ENCODE measurements around the gene SLC25A17.
"Not testable (repeated sequence)": the region's sequence is repeated elsewhere in the genome, so short reads cannot be mapped to it uniquely, and the experiment has no call there.

SLC25A17 gene, protein sequence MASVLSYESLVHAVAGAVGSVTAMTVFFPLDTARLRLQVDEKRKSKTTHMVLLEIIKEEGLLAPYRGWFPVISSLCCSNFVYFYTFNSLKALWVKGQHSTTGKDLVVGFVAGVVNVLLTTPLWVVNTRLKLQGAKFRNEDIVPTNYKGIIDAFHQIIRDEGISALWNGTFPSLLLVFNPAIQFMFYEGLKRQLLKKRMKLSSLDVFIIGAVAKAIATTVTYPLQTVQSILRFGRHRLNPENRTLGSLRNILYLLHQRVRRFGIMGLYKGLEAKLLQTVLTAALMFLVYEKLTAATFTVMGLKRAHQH

DNA sequence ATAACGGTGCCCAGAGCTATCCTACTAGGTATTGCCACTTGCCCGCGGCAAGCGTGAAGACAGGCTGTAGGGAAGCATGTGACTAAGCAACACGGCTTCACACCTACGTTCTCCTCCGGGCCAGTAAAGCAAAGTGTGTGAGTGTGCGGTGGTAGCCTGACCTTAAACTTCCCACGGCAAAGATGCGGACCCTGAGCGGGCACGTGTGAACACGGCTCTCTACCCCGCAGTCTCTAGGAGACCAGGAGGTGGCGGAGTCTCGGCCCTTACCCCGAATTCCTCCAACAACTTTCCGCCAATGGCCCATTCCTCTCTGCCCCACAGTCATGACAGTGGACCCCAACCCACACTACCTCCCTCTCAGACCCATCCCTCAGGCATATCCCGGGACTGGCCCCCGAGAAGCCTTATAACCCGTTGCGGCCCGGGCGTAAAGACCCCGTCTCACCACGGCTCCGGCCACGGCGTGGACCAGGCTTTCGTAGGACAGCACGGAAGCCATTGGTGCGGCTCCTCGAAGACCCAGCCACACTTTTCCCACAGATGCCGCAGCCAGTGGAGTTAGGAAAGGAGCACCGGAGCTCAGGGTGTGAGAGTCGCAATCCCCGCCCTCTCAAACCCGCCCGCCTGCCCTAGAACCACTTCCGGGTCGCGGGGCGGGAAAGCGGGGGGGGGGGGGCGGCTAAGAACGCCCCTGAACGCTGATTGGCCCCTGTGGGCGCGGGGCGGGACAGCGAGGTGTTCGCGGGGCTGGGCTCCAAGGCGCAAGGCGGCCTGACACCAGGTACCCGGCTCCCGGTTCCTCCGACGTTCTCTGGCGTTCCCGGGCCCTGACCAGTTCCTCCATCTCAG, at the start of gene SLC25A17:
TSS of gene SLC25A17 (minus strand) at position 600 of the 852 bp plus-strand sequence. CDS start at position 502, 98 bp downstream.
- no peaks in the 10 kb centered on the region for H3K36me3 ChIP-seq (ENCODE audit: control insufficient read depth, insufficient read depth, low read length)
- H3K27ac ChIP-seq (ENCODE audit: low read depth, low read length): peak within 1 kb of the TSS; percentile 79
- H3K4me3 ChIP-seq (ENCODE audit: low read length): peak within 1 kb of the TSS; percentile 99
- H3K27me3 ChIP-seq (ENCODE audit: control insufficient read depth, insufficient read depth, low read length): no peaks in the 10 kb centered on the region
- peak within 1 kb of the TSS; percentile 92 for H3K9ac ChIP-seq (ENCODE audit: low read length)
- H3K4me1 ChIP-seq (ENCODE audit: control insufficient read depth, insufficient read depth, low read length): peaks cover 15% of the 10 kb centered on the region

DNA sequence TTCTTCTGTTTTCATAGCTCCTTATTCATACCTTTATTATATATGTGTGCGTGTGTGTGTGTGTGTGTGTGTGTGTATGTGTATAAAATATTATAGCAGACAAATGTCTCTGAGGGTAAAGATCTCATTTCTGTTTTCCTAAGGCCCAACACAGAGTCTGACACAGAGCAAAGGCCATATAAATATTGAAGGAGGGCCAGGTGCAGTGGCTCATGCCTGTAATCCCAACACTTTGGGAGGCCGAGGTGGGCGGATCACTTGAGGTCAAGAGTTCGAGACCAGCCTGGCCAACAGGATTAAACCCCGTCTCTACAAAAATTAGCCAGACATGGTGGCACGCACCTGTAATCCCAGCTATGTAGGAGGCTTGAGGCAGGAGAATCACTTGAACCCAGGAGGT, 49.2 kb upstream of the SLC25A17 start:
- H3K4me3 ChIP-seq (ENCODE audit: low read length); H3K27ac ChIP-seq (ENCODE audit: low read depth, low read length); H3K9ac ChIP-seq (ENCODE audit: low read length); H3K27me3 ChIP-seq (ENCODE audit: control insufficient read depth, insufficient read depth, low read length); H3K36me3 ChIP-seq (ENCODE audit: control insufficient read depth, insufficient read depth, low read length); H3K4me1 ChIP-seq (ENCODE audit: control insufficient read depth, insufficient read depth, low read length): not testable (repeated sequence)

DNA sequence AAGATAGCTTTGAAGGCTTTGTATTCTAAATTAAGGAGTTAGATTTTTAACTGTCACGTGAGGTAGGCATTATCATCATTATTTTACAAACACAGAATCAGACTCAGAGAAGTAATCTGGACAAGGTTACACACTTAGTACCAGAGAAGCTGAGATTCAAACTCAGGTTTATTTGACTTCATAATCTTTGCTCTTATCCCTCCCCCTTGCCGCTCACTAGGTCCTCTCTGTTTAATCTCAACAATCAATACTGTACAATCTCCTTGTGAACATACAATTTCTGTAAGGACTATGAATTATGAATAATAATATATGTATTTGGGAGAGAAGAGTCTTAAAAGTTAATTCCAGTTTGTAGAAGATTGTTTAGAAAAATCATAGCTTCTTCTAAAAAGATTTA, 48.0 kb upstream of the SLC25A17 start:
- Histone ChIP-seq H3K9ac (ENCODE audit: low read length) (no peak overlapping the region), H3K4me1 (ENCODE audit: control insufficient read depth, insufficient read depth, low read length) (no peaks in the 10 kb centered on the region), H3K36me3 (ENCODE audit: control insufficient read depth, insufficient read depth, low read length) (peaks cover 2% of the 10 kb centered on the region), H3K4me3 (ENCODE audit: low read length) (no peak overlapping the region), H3K27me3 (ENCODE audit: control insufficient read depth, insufficient read depth, low read length) (no peaks in the 10 kb centered on the region), H3K27ac (ENCODE audit: low read depth, low read length) (no peak overlapping the region)

DNA sequence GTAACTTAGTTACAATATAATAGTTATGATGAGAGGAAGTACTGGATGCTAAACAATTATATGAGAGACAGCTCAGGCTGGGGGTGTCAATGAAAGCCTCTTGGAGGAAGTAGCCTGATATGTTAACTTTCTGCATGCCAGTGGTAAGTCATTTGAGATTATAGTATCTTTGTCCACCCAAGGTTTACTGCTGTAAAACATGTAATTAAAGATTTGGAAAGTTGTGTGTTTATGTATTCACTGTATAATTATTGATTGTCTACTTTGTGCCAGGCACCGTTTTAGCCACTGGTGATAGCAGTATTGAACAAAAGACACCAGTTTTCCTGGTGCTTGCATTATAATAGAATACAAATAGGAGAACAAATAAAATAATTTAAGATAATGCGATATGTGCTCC, 43.4 kb upstream of the SLC25A17 start:
- Histone ChIP-seq H3K9ac (ENCODE audit: low read length) (no peak overlapping the region), H3K27me3 (ENCODE audit: control insufficient read depth, insufficient read depth, low read length) (no peaks in the 10 kb centered on the region), H3K4me1 (ENCODE audit: control insufficient read depth, insufficient read depth, low read length) (peaks cover 3% of the 10 kb centered on the region), H3K4me3 (ENCODE audit: low read length) (no peak overlapping the region), H3K27ac (ENCODE audit: low read depth, low read length) (no peak overlapping the region), H3K36me3 (ENCODE audit: control insufficient read depth, insufficient read depth, low read length) (peaks cover 2% of the 10 kb centered on the region)

DNA sequence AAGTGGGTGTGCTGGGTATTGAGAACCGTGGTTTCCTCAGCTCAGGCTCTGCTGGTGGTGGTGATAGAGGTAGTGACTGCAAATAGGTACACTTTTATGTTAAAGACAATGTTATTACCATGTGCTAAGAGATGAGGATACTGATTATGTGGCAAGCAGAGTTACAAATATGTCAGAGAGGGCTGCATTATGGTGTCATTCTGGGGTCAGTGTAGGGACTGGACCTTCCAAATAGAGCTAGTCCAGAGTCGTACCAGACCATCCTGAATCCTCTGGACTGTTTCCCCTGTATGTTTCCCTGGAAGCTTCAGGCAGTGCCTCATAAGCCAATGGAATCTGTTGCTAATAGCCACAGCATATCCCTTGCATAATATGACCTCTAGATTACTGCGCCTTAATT, 42.9 kb upstream of the SLC25A17 start, which contains the start of gene DNAJB7:
TSS of gene DNAJB7 (minus strand) at position 101 of the 400 bp plus-strand sequence. CDS start 119 bp downstream, outside the sequence.
- no peak within 1 kb of the TSS for H3K9ac ChIP-seq (ENCODE audit: low read length)
- H3K27ac ChIP-seq (ENCODE audit: low read depth, low read length): no peak within 1 kb of the TSS
- H3K27me3 ChIP-seq (ENCODE audit: control insufficient read depth, insufficient read depth, low read length): no peaks in the 10 kb centered on the region
- H3K4me1 ChIP-seq (ENCODE audit: control insufficient read depth, insufficient read depth, low read length): peaks cover 3% of the 10 kb centered on the region
- no peak within 1 kb of the TSS for H3K4me3 ChIP-seq (ENCODE audit: low read length)
- peaks cover 2% of the 10 kb centered on the region for H3K36me3 ChIP-seq (ENCODE audit: control insufficient read depth, insufficient read depth, low read length)

DNA sequence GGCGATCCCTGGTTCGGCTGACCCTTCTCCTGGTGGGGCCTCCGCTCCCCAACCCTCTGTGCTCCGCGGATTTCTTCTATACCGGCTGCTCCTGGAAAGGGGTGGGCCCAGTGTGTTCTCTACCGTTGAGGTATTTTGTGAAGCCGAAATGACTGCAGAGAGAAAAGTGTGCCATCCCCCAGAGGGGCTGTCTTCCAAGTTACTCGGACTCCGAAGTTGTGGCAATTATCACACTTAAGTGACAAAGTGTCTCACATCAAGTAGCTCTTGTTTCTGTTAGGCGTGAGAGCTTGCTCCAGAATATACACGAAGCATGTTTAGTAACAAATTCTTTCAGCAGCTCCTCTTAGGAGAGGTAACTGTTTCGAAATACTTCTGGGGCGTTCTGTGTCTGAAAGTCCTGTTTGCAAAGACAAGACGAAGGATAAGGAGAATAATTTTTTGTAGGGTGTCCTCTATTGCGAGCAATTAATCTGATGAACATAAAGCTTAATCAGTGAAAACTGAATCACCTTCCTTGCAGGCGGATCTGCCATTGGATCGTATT, 38.2 kb upstream of the SLC25A17 start:
- peak overlapping the region; percentile 99 for H3K4me3 ChIP-seq (ENCODE audit: low read length)
- peak overlapping the region; percentile 94 for H3K27ac ChIP-seq (ENCODE audit: low read depth, low read length)
- H3K36me3 ChIP-seq (ENCODE audit: control insufficient read depth, insufficient read depth, low read length): peaks cover 2% of the 10 kb centered on the region
- peaks cover 23% of the 10 kb centered on the region for H3K4me1 ChIP-seq (ENCODE audit: control insufficient read depth, insufficient read depth, low read length)
- no peaks in the 10 kb centered on the region for H3K27me3 ChIP-seq (ENCODE audit: control insufficient read depth, insufficient read depth, low read length)
- peak overlapping the region; percentile 69 for H3K9ac ChIP-seq (ENCODE audit: low read length)

DNA sequence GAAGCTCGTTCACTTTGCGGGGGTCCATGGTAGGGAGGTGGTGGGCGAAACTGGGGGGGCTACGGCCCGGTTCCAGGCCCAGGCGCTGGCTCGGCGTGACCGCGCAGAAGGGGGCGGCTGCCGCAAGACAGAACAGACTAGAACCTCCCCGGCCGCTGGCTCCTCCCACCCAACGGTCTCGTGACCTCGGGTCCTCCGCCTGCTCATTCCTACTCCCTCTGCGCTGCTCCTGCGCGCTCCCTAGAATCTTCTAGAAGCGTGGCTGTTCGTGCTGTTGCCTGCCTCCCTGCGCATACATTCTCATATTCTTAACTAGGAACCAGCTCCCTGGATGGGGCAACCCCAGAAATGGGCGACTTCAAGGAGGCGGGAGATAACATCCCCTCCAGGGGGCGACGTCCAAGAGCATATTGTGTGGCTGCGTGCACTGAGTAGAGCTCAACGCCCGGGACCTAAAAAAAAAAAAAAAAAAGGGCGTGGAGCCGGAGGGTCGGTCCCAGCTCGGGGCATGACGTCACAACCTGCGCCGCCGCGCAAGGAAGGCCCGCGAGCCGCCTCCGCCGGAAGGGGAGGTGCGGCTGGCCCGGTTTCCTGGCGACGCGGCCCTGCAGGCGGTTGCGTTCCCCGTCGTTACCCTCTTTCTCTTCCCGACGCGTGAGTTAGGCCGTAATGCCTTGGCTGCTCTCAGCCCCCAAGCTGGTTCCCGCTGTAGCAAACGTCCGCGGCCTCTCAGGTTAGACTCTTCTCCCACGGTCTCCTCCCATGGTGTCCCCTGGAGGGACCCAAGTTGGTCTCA, 37.6 kb upstream of the SLC25A17 start, which contains the start of the genes ST13 and XPNPEP3:
TSS of gene ST13 (minus strand) at position 127 of the 796 bp plus-strand sequence. CDS start at position 28, 99 bp downstream.
TSS of gene XPNPEP3 (plus strand) at position 636 of the 796 bp plus-strand sequence. CDS start at position 670, 34 bp downstream.
- H3K4me3 ChIP-seq (ENCODE audit: low read length): peak within 1 kb of the TSS; percentile 99
- peak within 1 kb of the TSS; percentile 94 for H3K27ac ChIP-seq (ENCODE audit: low read depth, low read length)
- H3K36me3 ChIP-seq (ENCODE audit: control insufficient read depth, insufficient read depth, low read length): peaks cover 2% of the 10 kb centered on the region
- peaks cover 23% of the 10 kb centered on the region for H3K4me1 ChIP-seq (ENCODE audit: control insufficient read depth, insufficient read depth, low read length)
- H3K9ac ChIP-seq (ENCODE audit: low read length): peak within 1 kb of the TSS; percentile 98
- H3K27me3 ChIP-seq (ENCODE audit: control insufficient read depth, insufficient read depth, low read length): no peaks in the 10 kb centered on the region

DNA sequence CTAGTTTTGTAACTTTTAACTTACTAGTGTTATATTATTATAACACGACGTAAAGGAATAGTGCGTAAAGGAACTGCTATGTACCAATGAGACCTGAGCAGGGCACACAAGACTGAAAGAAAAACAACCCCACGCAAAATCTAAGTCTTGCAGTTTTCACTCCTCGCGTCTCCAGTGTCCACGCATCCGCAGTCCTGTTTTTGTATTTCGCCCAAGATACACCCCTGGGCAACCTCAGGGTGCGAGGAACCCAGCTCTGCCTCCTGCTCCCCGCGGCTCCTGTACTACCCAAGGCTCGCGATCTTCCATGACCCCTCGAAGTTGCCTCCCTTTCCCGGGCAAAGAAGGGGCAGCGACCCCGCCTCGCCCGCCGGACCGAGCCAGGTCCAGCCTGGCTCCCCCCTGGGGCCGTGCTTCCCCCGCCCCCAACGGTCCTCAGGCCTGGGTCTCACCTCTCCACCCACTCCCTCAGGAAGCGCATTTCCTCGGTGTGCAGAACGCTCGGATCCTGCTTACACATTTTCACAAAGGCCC, 36.9 kb upstream of the SLC25A17 start:
- peaks cover 2% of the 10 kb centered on the region for H3K36me3 ChIP-seq (ENCODE audit: control insufficient read depth, insufficient read depth, low read length)
- peak overlapping the region; percentile 98 for H3K9ac ChIP-seq (ENCODE audit: low read length)
- peaks cover 23% of the 10 kb centered on the region for H3K4me1 ChIP-seq (ENCODE audit: control insufficient read depth, insufficient read depth, low read length)
- peak overlapping the region; percentile 99 for H3K4me3 ChIP-seq (ENCODE audit: low read length)
- peak overlapping the region; percentile 94 for H3K27ac ChIP-seq (ENCODE audit: low read depth, low read length)
- no peaks in the 10 kb centered on the region for H3K27me3 ChIP-seq (ENCODE audit: control insufficient read depth, insufficient read depth, low read length)

DNA sequence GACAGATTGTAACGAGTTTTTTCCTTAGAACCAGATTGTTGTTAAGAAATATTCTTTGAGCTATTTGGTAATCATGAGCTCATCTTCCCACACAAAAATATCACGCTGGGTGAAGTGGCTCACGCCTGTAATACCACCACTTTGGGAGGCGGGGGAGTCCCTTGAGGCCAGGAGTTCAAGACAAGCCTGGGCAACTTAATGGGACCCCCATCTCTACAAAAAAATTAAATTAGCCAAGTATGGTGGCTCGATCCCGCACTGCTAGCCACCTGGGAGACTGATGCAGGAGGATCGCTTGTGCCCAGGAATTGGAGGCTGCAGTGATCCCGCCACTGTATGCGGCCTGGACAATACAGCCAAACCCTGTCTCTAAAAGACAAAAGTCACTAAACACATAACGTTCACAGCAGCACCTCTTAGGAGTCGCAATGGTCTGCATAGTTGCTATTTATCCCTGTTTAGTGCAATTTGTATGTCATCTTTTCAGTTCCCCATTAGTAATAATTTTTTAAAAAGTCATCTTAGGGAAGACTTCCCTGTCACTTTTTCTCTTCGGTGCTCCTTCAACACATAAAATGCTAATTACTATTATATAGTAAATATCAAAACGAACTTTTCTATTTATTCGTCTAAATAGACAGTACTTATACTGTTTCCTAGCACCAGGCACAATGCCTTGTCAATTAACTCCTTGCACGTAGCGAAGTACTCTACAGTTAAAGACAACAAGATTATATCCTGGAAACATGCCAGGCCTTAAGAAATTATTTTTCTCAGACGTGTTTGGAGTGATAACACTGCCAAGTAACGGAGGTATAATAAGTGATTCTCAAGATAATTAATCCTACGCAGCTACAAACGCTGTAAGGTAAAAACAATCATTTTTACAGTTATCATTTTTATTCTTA, 36.2 kb upstream of the SLC25A17 start:
- peaks cover 2% of the 10 kb centered on the region for H3K36me3 ChIP-seq (ENCODE audit: control insufficient read depth, insufficient read depth, low read length)
- H3K4me3 ChIP-seq (ENCODE audit: low read length): peak overlapping the region; percentile 99
- H3K27ac ChIP-seq (ENCODE audit: low read depth, low read length): peak overlapping the region; percentile 94
- H3K27me3 ChIP-seq (ENCODE audit: control insufficient read depth, insufficient read depth, low read length): no peaks in the 10 kb centered on the region
- no peak overlapping the region for H3K9ac ChIP-seq (ENCODE audit: low read length)
- peaks cover 23% of the 10 kb centered on the region for H3K4me1 ChIP-seq (ENCODE audit: control insufficient read depth, insufficient read depth, low read length)

DNA sequence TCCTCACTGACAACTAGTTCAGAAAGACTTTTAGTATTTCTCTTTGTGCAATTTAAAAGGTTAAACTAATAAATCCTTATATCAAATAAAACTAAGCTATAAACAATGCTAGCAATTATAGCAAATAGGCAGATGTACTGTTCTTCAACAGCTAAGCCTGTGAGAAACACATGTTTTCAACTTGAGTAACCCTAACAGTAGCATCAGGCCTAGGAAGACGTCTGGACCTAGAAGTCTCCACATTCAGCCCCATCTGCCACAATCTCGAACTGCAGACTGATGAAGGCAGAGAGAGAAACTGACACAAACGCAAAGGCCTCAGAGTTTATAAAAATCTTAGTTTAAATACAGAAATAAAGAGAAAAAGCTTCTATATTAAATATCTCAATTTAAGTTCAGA, 34.8 kb upstream of the SLC25A17 start:
- peaks cover 23% of the 10 kb centered on the region for H3K4me1 ChIP-seq (ENCODE audit: control insufficient read depth, insufficient read depth, low read length)
- no peaks in the 10 kb centered on the region for H3K27me3 ChIP-seq (ENCODE audit: control insufficient read depth, insufficient read depth, low read length)
- no peak overlapping the region for H3K4me3 ChIP-seq (ENCODE audit: low read length)
- no peak overlapping the region for H3K27ac ChIP-seq (ENCODE audit: low read depth, low read length)
- H3K9ac ChIP-seq (ENCODE audit: low read length): no peak overlapping the region
- H3K36me3 ChIP-seq (ENCODE audit: control insufficient read depth, insufficient read depth, low read length): peaks cover 4% of the 10 kb centered on the region

DNA sequence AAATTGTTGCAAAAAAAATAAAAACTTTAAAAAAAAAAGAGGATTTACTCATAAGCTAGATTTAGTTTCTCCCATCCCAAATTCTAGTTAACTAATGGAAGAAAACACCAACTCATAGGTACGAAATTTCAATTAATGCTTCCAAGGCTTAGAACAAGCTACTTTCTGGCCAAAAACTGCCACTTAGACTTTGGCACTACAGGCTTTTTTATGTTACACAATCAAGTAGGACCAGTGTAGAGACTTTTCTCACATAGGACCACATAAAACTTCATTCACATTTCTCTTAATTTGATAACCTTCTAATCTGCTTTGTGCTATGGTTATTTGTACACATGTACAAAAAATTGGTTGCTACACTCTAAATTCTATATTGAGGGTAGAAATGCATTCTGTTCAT, 34.2 kb upstream of the SLC25A17 start:
- peaks cover 23% of the 10 kb centered on the region for H3K4me1 ChIP-seq (ENCODE audit: control insufficient read depth, insufficient read depth, low read length)
- peaks cover 6% of the 10 kb centered on the region for H3K36me3 ChIP-seq (ENCODE audit: control insufficient read depth, insufficient read depth, low read length)
- H3K27ac ChIP-seq (ENCODE audit: low read depth, low read length): no peak overlapping the region
- no peak overlapping the region for H3K4me3 ChIP-seq (ENCODE audit: low read length)
- H3K27me3 ChIP-seq (ENCODE audit: control insufficient read depth, insufficient read depth, low read length): no peaks in the 10 kb centered on the region
- no peak overlapping the region for H3K9ac ChIP-seq (ENCODE audit: low read length)

Data from rectal smooth muscle tissue (tissue), 1 donor.